T-cell (primary cell): ENCODE results near the gene C2CD5. TPM values are rescaled to one million over a fixed set of nuclear protein-coding genes. Genes with fewer than 3 reads are reported as not detected.

ENCODE experiments used
- ATAC-seq, 4 experiments: fragments of 200-7000 bp in 3 of 4; fragments of 150-1000 bp in 1 of 4; cut with Tn5 transposase; replicated peaks in 1 of 4; 1 replicate in 3 of 4; 2 replicates in 1 of 4; pipeline ENCODE4 v1.10.0; 2021; ENCODE audit warnings: moderate library complexity in 3 of 4, mild to moderate bottlenecking in 2 of 4, moderate number of reproducible peaks in 1 of 4
- CTCF ChIA-PET, 2 donors: fragments of 300-600 bp; sonication (Branson Sonifier 250); formaldehyde crosslinking; loops; one replicate each; lab custom pipeline; 2022; ENCODE audit warnings: antibody characterized with exemption in 2 of 2; lab: Charles Lee
- POLR2A ChIA-PET, 2 donors: fragments of 300-600 bp; sonication (Branson Sonifier 250); formaldehyde crosslinking; loops; one replicate each; lab custom pipeline; 2022; ENCODE audit warnings: antibody characterized with exemption in 2 of 2; lab: Charles Lee
- DNase-seq, 35 experiments: peaks; one replicate each; pipeline versions ENCODE4 v3.0.0 to v3.0.0-alpha.2; 2013 to 2023
- H3K27ac ChIP-seq: one replicate; pipeline ENCODE4 v1.5.1; 2013; ENCODE audit warnings: low read length
- H3K27me3 ChIP-seq, 2 experiments: replicated peaks in 1 of 2; 1 replicate in 1 of 2; 2 replicates in 1 of 2; pipeline versions ENCODE4 v1.6.1 to v1.7.0; 2013; ENCODE audit warnings: low read length in 1 of 2, mixed read lengths in 1 of 2; ENCODE audit not compliant: control insufficient read depth in 2 of 2, insufficient read depth in 2 of 2; ENCODE audit errors: extremely low read depth in 1 of 2
- H3K36me3 ChIP-seq, 2 donors: 1 replicate in 1 of 2; 2 replicates in 1 of 2; pipeline versions ENCODE4 v1.6.1 to v1.7.0; 2013; ENCODE audit warnings: low read length in 1 of 2; ENCODE audit not compliant: control insufficient read depth in 2 of 2, insufficient read depth in 1 of 2; ENCODE audit errors: extremely low read depth in 1 of 2
- H3K4me1 ChIP-seq, 2 experiments: 1 replicate in 1 of 2; 2 replicates in 1 of 2; pipeline versions ENCODE4 v1.6.1 to v1.7.0; 2013; ENCODE audit warnings: low read length in 2 of 2, mixed read lengths in 1 of 2; ENCODE audit not compliant: insufficient read depth in 2 of 2, control insufficient read depth in 1 of 2; ENCODE audit errors: extremely low read depth in 1 of 2
- H3K4me3 ChIP-seq, 2 donors: 1 replicate in 1 of 2; 2 replicates in 1 of 2; pipeline versions ENCODE4 v1.5.1 to v1.7.0; 2013; ENCODE audit warnings: mild to moderate bottlenecking in 2 of 2, low read length in 1 of 2, moderate library complexity in 1 of 2; ENCODE audit not compliant: control insufficient read depth in 1 of 2; ENCODE audit errors: extremely low read depth in 1 of 2
- H3K9me3 ChIP-seq: 2 replicates; pipeline ENCODE4 v1.7.0; 2013
- H3K27ac Mint-ChIP-seq, 2 donors: one replicate each; pipeline ENCODE4 v1.8.0; 2020 to 2021; ENCODE audit warnings: mild to moderate bottlenecking in 2 of 2, mixed read lengths in 2 of 2
- H3K27me3 Mint-ChIP-seq, 2 donors: one replicate each; pipeline ENCODE4 v1.8.0; 2021 to 2022; ENCODE audit warnings: mixed read lengths in 2 of 2
- H3K36me3 Mint-ChIP-seq: one replicate; pipeline ENCODE4 v1.8.0; 2021; ENCODE audit warnings: mixed read lengths
- H3K4me1 Mint-ChIP-seq, 3 donors: one replicate each; pipeline ENCODE4 v1.8.0; 2020 to 2022; ENCODE audit warnings: mixed read lengths in 3 of 3, mild to moderate bottlenecking in 1 of 3
- H3K4me3 Mint-ChIP-seq, 3 donors: one replicate each; pipeline ENCODE4 v1.8.0; 2020 to 2022; ENCODE audit warnings: mild to moderate bottlenecking in 3 of 3, mixed read lengths in 3 of 3, moderate library complexity in 3 of 3
- H3K9me3 Mint-ChIP-seq, 3 donors: one replicate each; pipeline ENCODE4 v1.8.0; 2020 to 2022; ENCODE audit warnings: mixed read lengths in 3 of 3
- WGBS: methylation state at CpG from one replicate; pipeline ENCODE4 v1.1.5; 2013; ENCODE audit warnings: missing lambda C conversion rate; ENCODE audit not compliant: insufficient coverage; 5-methylcytosine and 5-hydroxymethylcytosine counted together
- total RNA-seq, 35 experiments: library from RNA in 6 of 35; stranded (reverse) in 6 of 35; fragments of 120-200 nt in 1 of 35; gene quantifications; one replicate each; pipeline versions ENCODE4 v1.2.1 to v1.2.4 and lab custom pipeline; 2013 to 2026

C2CD5 gene, protein sequence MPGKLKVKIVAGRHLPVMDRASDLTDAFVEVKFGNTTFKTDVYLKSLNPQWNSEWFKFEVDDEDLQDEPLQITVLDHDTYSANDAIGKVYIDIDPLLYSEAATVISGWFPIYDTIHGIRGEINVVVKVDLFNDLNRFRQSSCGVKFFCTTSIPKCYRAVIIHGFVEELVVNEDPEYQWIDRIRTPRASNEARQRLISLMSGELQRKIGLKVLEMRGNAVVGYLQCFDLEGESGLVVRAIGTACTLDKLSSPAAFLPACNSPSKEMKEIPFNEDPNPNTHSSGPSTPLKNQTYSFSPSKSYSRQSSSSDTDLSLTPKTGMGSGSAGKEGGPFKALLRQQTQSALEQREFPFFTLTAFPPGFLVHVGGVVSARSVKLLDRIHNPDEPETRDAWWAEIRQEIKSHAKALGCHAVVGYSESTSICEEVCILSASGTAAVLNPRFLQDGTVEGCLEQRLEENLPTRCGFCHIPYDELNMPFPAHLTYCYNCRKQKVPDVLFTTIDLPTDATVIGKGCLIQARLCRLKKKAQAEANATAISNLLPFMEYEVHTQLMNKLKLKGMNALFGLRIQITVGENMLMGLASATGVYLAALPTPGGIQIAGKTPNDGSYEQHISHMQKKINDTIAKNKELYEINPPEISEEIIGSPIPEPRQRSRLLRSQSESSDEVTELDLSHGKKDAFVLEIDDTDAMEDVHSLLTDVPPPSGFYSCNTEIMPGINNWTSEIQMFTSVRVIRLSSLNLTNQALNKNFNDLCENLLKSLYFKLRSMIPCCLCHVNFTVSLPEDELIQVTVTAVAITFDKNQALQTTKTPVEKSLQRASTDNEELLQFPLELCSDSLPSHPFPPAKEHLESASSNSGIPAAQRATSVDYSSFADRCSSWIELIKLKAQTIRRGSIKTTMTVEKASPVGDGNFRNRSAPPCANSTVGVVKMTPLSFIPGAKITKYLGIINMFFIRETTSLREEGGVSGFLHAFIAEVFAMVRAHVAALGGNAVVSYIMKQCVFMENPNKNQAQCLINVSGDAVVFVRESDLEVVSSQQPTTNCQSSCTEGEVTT
- 10 to 100 TPM; 34.6 to 44.9 (median 42.6) TPM for total RNA-seq
- 50.5 TPM for total RNA-seq (2013)
- total RNA-seq (lab: John Stamatoyannopoulos, UW), result 27.4 to 98.0 (median 54.4) reads per million in 29 experiments

DNA sequence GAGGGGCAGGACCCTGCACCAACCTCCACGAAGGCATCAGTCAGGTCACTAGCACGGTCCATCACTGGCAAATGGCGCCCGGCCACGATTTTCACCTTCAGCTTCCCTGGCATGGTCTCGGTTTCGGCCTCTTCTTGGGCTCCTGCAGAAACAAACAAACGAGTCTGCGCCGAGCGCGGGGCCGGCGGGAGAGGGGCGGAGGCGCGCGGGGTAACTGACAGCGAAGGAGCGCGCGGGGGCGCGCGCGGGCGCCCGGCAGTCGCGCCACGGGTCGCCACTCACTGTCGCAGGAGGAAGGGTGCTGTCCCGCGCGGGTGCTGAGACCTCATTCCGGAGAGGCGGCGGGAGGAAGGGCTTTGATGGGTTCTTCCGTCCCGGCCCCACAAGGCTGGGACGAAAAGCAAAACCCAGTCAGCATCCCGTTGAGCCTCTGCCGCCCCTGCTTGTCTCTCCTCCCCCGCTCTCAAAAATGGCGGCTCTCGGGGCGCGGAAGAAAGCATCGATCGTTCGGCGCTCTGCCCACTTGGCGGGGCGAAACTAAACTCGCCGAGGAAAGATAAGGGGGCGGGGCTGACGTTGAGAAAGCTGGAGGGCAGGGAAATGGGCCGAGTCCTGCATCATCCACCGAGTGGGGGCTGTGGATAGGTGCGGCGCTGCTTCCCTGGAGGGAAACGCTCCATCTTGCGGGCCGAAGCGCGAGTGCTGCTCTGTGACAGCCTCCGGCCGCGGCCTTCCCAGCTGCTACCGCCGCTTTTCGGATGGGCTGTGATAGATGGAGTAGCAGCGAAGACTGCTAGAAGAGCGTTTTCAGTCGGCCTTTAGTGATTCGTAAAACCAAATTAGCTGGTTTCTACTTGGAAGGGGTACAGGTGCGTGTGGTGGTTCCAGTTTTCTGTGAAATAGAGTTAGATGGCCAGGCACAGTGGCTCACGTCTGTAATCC lies at the start of gene C2CD5:
Gene C2CD5 (minus strand): TSS at position 505 of the 942 bp plus-strand sequence. CDS start 392 bp downstream, at position 113.
- 1% methylated on average over 77 of the region's 80 CpGs for WGBS
- ATAC-seq (peak; percentile 87 to 89 (median 88)), DNase-seq (peak; percentile 89 to 98 (median 95))
- no peaks in the 10 kb centered on the region for H3K36me3 ChIP-seq
- Mint-ChIP-seq H3K4me3 (peak within 1 kb of the TSS; percentile 86 to 91 (median 88)), H3K36me3 (peaks cover 14% of the 10 kb centered on the region), H3K27me3 (peaks cover 0 to 6% of the 10 kb centered on the region in 2 donors), H3K27ac (peak within 1 kb of the TSS; percentile 92 to 96), H3K9me3 (no peaks in the 10 kb centered on the region), H3K4me1 (peaks cover 42 to 48% (median 45%) of the 10 kb centered on the region in 3 donors)
- H3K27ac ChIP-seq, result peak within 1 kb of the TSS; percentile 91
- peak within 1 kb of the TSS; percentile 78 to 92 for H3K4me3 ChIP-seq
- POLR2A ChIA-PET, result interaction anchor here (0.6 to 0.8 kb wide), 7 partner anchors 13 to 498 kb away, joined by 3 to 6 read pairs (median 4); no protein-coding TSS in a partner anchor
- peaks cover 0 to 4% of the 10 kb centered on the region in 2 experiments for H3K27me3 ChIP-seq
- no peaks in the 10 kb centered on the region for H3K9me3 ChIP-seq
- peaks cover 12 to 30% of the 10 kb centered on the region in 2 experiments for H3K4me1 ChIP-seq
- CTCF ChIA-PET, result interaction anchor here (0.5 to 1.4 kb wide), 8 partner anchors 13 to 96 kb away, joined by 3 to 10 read pairs (median 4); partner anchors contain the start of gene ETNK1 (in 2 of the 2)

GRCh38 chr12:22593864-22594263 lies 49.5 kb upstream of the C2CD5 start:
- Mint-ChIP-seq H3K4me1 (peaks cover 8 to 12% (median 9%) of the 10 kb centered on the region in 3 donors), H3K27ac (no peak overlapping the region), H3K9me3 (no peaks in the 10 kb centered on the region), H3K36me3 (no peaks in the 10 kb centered on the region), H3K27me3 (no peaks in the 10 kb centered on the region), H3K4me3 (no peak overlapping the region)
- Histone ChIP-seq H3K4me3 (no peak overlapping the region), H3K27me3 (peaks cover 0 to 4% of the 10 kb centered on the region in 2 experiments), H3K4me1 (no peaks in the 10 kb centered on the region), H3K27ac (no peak overlapping the region), H3K9me3 (no peaks in the 10 kb centered on the region), H3K36me3 (no peaks in the 10 kb centered on the region)
- CTCF ChIA-PET, result interaction anchor here in 1 of 2 donors (0.6 kb wide), 1 partner anchor 426 kb away, joined by 8 read pairs; no protein-coding TSS in a partner anchor
- DNase-seq, result no peak
- ATAC-seq, result no peak
- POLR2A ChIA-PET, result interaction anchor here in 1 of 2 donors (0.6 kb wide), 1 partner anchor 901 kb away, joined by 6 read pairs; no protein-coding TSS in a partner anchor

DNA sequence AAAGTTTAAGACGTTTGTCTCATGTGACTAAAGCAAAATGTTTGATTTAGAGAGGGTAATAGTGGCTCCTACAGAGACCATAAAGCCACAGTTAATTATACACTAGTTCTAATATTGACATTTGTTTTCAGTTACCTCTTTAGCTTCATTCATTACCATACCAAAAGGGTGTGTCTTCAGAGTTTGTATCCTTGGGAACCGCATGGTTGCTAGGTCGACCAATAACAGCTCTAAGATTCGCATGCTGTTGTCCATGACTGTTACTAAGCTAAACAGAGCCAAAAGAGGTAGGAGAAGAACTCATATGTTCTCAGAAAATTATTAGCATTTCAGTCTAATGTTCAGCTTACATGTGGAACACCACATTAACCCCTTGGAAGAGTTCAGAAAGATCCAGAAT lies 44.5 kb upstream of the C2CD5 start:
- 71% methylated on average over 1 of the region's 4 CpGs for WGBS
- Histone ChIP-seq H3K4me1 (no peaks in the 10 kb centered on the region), H3K27me3 (peaks cover 0 to 2% of the 10 kb centered on the region in 2 experiments), H3K27ac (no peak overlapping the region), H3K9me3 (no peaks in the 10 kb centered on the region), H3K36me3 (no peaks in the 10 kb centered on the region), H3K4me3 (no peak overlapping the region)
- H3K4me3 Mint-ChIP-seq, result no peak overlapping the region
- no peak for DNase-seq
- ChIA-PET CTCF (interaction anchor here in 1 of 2 donors (0.5 kb wide), 1 partner anchor 21 kb away, joined by 3 read pairs; no protein-coding TSS in a partner anchor), POLR2A (no interaction called here)
- H3K27me3 Mint-ChIP-seq, result peaks cover 5 to 6% of the 10 kb centered on the region in 2 donors
- no peak for ATAC-seq
- no peaks in the 10 kb centered on the region for H3K4me1 Mint-ChIP-seq
- H3K36me3 Mint-ChIP-seq, result no peaks in the 10 kb centered on the region
- no peak overlapping the region for H3K27ac Mint-ChIP-seq
- H3K9me3 Mint-ChIP-seq, result no peaks in the 10 kb centered on the region

DNA sequence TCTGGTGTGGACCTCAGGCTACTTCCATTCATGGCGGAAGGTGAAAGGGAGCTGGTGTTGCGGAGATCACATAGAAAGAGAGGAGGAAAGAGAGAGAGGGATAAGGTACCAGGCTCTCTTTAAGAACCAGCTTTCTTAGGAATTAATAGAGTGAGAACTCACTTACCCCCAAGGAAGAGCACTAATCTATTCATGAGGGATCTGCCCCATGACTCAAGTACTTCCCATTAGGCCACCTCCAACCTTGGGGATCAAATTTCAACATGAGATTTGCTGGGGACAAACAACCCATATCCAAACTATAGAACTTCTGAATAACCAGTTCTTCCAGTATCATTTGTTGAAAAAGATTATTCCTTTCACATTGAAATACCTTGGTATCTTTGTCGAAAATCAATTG lies 34.0 kb upstream of the C2CD5 start:
- WGBS, result no CpG with 5 or more reads among the region's 3 CpGs
- DNase-seq (no peak), ATAC-seq (no peak)
- no peaks in the 10 kb centered on the region for H3K4me1 ChIP-seq
- H3K36me3 ChIP-seq, result no peaks in the 10 kb centered on the region
- Mint-ChIP-seq H3K4me1 (no peaks in the 10 kb centered on the region), H3K4me3 (no peak overlapping the region), H3K27ac (no peak overlapping the region), H3K27me3 (peaks cover 0 to 3% of the 10 kb centered on the region in 2 donors), H3K36me3 (no peaks in the 10 kb centered on the region), H3K9me3 (no peaks in the 10 kb centered on the region)
- no peak overlapping the region for H3K4me3 ChIP-seq
- H3K27ac ChIP-seq, result no peak overlapping the region
- H3K9me3 ChIP-seq, result no peaks in the 10 kb centered on the region
- H3K27me3 ChIP-seq, result no peaks in the 10 kb centered on the region
- ChIA-PET POLR2A (no interaction called here), CTCF (no interaction called here)

DNA sequence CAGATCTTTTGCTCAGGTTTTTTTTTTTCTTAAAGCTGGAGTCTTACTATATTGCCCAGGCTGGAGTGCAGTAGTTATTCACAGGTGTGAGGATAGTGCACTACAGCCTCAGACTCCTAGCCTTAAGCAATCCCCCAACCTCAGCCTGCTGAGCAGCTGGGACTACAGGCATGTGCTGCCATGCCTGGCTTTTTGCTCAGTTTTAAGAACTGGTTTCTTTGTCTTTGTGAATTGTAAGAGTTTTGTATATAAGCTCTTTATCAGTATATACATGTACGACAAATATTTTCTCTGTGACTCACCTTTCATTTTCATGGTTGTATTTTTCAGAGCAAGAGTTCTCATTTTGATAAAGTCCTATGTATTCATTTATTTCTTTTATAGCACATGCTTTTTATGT lies 33.3 kb upstream of the C2CD5 start:
- ATAC-seq (no peak), DNase-seq (no peak)
- Mint-ChIP-seq H3K27me3 (peaks cover 0 to 3% of the 10 kb centered on the region in 2 donors), H3K4me1 (no peaks in the 10 kb centered on the region), H3K27ac (no peak overlapping the region), H3K4me3 (no peak overlapping the region), H3K9me3 (no peaks in the 10 kb centered on the region), H3K36me3 (no peaks in the 10 kb centered on the region)
- ChIA-PET POLR2A (no interaction called here), CTCF (no interaction called here)
- Histone ChIP-seq H3K9me3 (no peaks in the 10 kb centered on the region), H3K4me1 (no peaks in the 10 kb centered on the region), H3K27ac (no peak overlapping the region), H3K4me3 (no peak overlapping the region), H3K36me3 (no peaks in the 10 kb centered on the region), H3K27me3 (no peaks in the 10 kb centered on the region)
- no CpG with 5 or more reads among the region's 1 CpG for WGBS
